Uterus (tissue), 2 donors: Measurements from ENCODE around the gene SMARCAD1.

Experiments
- POLR2A ChIP-seq, 2 donors: fragments of 450-650 bp; IDR thresholded peaks; one replicate each; pipeline ENCODE4 v1.6.1; 2016; ENCODE audit warnings: antibody characterized with exemption in 2 of 2, mild to moderate bottlenecking in 1 of 2, moderate library complexity in 1 of 2
- TF ChIP-seq, protein P1 (sequence below), 4 experiments: fragments of 200-600 bp in 2 of 4; fragments of 450-650 bp in 2 of 4; sonication (generic) in 2 of 4; IDR thresholded peaks; one replicate each; pipeline ENCODE4 v1.5.1; 2016 to 2019; ENCODE audit warnings: antibody characterized with exemption in 4 of 4, mild to moderate bottlenecking in 2 of 4, moderate library complexity in 1 of 4

DNA sequence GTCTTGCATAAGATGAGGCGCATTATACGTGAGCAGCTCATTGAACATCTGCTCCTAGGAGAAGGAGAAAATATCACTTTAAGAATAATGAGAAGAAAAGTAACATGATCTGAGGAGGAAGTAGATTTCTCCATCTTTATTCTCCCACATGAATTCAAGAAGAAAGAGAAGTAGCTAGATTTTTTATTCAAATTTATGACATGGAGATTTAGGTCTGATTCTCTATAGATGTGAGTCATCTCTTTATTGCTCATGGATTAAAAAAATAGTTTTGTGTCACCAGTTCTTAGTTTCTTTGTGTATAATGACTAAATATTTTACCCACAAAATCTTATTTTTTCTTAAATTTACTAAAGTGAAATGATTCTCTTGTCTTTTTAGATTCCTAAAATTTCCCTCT, 94.5 kb downstream of the SMARCAD1 start:
- no peak for TF ChIP-seq POLR2A (IDR thresholded peaks at IDR 0.05)
- TF ChIP-seq, protein P1, sequence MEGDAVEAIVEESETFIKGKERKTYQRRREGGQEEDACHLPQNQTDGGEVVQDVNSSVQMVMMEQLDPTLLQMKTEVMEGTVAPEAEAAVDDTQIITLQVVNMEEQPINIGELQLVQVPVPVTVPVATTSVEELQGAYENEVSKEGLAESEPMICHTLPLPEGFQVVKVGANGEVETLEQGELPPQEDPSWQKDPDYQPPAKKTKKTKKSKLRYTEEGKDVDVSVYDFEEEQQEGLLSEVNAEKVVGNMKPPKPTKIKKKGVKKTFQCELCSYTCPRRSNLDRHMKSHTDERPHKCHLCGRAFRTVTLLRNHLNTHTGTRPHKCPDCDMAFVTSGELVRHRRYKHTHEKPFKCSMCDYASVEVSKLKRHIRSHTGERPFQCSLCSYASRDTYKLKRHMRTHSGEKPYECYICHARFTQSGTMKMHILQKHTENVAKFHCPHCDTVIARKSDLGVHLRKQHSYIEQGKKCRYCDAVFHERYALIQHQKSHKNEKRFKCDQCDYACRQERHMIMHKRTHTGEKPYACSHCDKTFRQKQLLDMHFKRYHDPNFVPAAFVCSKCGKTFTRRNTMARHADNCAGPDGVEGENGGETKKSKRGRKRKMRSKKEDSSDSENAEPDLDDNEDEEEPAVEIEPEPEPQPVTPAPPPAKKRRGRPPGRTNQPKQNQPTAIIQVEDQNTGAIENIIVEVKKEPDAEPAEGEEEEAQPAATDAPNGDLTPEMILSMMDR (IDR thresholded peaks at IDR 0.05), result no peak
